ENCODE measurements around the gene RBP5. TPM values are rescaled to one million over a fixed set of nuclear protein-coding genes. Genes with fewer than 3 reads are reported as not detected.

The RBP5 gene
- total RNA-seq, 4 donors from 2014 or later, result not detected

DNA sequence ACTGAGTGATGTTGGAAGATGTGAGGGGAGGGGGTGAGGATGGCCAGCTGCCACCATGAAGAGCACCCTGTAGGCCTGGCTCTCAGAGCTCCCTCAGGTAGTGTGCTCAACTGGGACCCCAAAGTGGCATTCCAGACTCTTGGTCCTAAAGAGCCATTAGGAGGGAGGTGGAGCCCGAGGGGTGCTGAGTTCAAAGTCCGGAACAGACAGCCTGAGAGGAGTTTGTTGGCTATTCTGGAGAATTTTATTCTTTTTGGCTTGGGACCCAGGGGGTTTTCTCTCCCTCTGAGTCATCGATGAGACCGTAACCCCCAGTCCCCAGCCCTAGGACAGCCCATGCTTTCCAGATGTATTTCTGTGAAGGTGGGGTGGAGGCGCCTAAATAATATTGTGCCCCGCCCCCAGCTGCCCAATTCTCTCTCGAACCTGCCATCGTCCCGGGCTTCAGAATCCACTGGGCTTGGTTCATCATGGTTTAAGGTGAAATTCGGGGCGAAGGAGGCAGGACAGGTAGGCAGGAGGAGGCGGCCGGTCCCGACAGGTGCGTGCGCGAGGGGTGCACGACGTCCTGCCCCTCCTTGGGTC lies 690 bp upstream of the RBP5 start:
- in situ Hi-C loops (cut with MboI; ENCODE audit: low sequenced_read_pairs in 4 of 4) (no loop called here), intact Hi-C loops (cut with DNase I; ENCODE audit: low total_unique reads) (no loop called here)
- no peak for ATAC-seq
- H3K36me3 ChIP-seq, result no peaks in the 10 kb centered on the region
- H3K27me3 ChIP-seq, result peaks cover 16 to 31% (median 28%) of the 10 kb centered on the region in 3 donors
- no peak for TF ChIP-seq CTCF (IDR thresholded peaks at IDR 0.05 in 4 of 5, conservative IDR thresholded peaks at IDR 0.05 in 1 of 5)
- no peak for TF ChIP-seq POLR2A (IDR thresholded peaks at IDR 0.05)
- H3K27ac ChIP-seq, result peak overlapping the region in 3 of 4 donors; percentile 55 to 65 (median 61)
- H3K4me1 ChIP-seq, result peaks cover 17 to 18% of the 10 kb centered on the region in 2 donors
- no peaks in the 10 kb centered on the region for H3K9me3 ChIP-seq
- DNase-seq, result no peak
- peak overlapping the region; percentile 56 to 78 (median 62) for H3K4me3 ChIP-seq

DNA sequence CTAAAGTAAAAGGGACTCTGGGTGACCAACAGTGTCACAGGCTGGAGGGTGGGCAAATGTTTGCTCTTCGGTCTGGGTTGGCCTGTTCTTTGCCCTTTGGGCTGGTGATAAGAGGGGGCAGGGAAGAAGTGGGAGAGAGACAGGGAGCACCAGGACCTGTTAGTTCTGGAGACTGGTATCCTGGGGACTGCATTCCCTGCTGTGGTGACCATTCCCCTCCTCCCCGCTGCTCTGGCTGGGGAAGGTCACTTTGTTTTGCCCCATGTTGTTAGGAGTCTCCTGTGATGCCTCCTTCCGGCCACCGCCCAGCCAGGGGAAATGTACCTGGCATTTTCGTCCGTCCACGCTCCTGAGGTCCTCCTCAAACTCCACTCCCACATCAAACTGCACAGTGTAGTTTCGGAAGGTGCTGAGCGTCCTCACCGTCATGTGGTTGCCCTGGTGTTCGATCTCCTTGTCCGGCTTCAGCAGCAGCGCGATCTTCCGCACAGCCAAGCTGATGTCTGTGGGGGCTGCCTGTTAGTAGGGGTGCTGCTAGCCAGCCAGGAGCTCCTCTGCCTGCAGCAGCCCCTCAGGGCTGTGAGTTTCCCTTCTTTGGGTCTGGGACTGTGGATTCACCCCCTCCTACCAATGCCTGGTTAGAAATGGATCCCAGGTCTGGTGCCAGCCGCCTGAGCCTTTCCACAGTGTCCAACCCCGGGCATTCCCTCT lies 618 bp downstream of the RBP5 start:
- Histone ChIP-seq H3K27ac (no peak overlapping the region), H3K4me1 (peaks cover 20 to 22% of the 10 kb centered on the region in 2 donors), H3K9me3 (no peaks in the 10 kb centered on the region), H3K4me3 (no peak overlapping the region), H3K27me3 (peaks cover 16 to 31% (median 28%) of the 10 kb centered on the region in 3 donors), H3K36me3 (no peaks in the 10 kb centered on the region)
- intact Hi-C loops (cut with DNase I; ENCODE audit: low total_unique reads), result no loop called here
- no peak for TF ChIP-seq POLR2A (IDR thresholded peaks at IDR 0.05)
- TF ChIP-seq CTCF (IDR thresholded peaks at IDR 0.05 in 4 of 5, conservative IDR thresholded peaks at IDR 0.05 in 1 of 5), result no peak
- ATAC-seq (no peak), DNase-seq (no peak)
- in situ Hi-C loops (cut with MboI; ENCODE audit: low sequenced_read_pairs in 4 of 4), result no loop called here

GRCh38 chr12:7125632-7126227 lies 3.0 kb downstream of the RBP5 start:
- peaks cover 22 to 29% of the 10 kb centered on the region in 2 donors for H3K4me1 ChIP-seq
- H3K27me3 ChIP-seq, result peaks cover 16 to 29% (median 20%) of the 10 kb centered on the region in 3 donors
- no peak overlapping the region for H3K4me3 ChIP-seq
- H3K9me3 ChIP-seq, result no peaks in the 10 kb centered on the region
- H3K36me3 ChIP-seq, result no peaks in the 10 kb centered on the region
- no peak for ATAC-seq
- in situ Hi-C loops (cut with MboI; ENCODE audit: low sequenced_read_pairs in 4 of 4), result no loop called here
- no peak overlapping the region for H3K27ac ChIP-seq
- TF ChIP-seq CTCF (IDR thresholded peaks at IDR 0.05 in 4 of 5, conservative IDR thresholded peaks at IDR 0.05 in 1 of 5) (no peak), POLR2A (IDR thresholded peaks at IDR 0.05) (no peak)
- DNase-seq, result no peak
- intact Hi-C loops (cut with DNase I; ENCODE audit: low total_unique reads), result no loop called here

- TF ChIP-seq POLR2A (IDR thresholded peaks at IDR 0.05) (no peak), CTCF (IDR thresholded peaks at IDR 0.05 in 4 of 5, conservative IDR thresholded peaks at IDR 0.05 in 1 of 5) (no peak)
- Histone ChIP-seq H3K4me3 (no peak overlapping the region), H3K27me3 (peaks cover 4 to 13% (median 4%) of the 10 kb centered on the region in 3 donors), H3K4me1 (peaks cover 5 to 15% of the 10 kb centered on the region in 2 donors), H3K27ac (peak overlapping the region in 1 of 4 donors; percentile 33), H3K36me3 (no peaks in the 10 kb centered on the region), H3K9me3 (no peaks in the 10 kb centered on the region)
- DNase-seq, result no peak
- ATAC-seq, result no peak
- in situ Hi-C loops (cut with MboI; ENCODE audit: low sequenced_read_pairs in 4 of 4) (loop anchor here in 2 of 4 donors (25.0 kb wide), 2 partner anchors 187 to 212 kb away; partner anchors contain the start of genes ATN1 (in 1 of the 2), C12orf57 (in 1 of the 2), ENO2 (in 1 of the 2) and LRRC23 (in 1 of the 2)), intact Hi-C loops (cut with DNase I; ENCODE audit: low total_unique reads) (no loop called here)
These were observed 4.7 kb downstream of the RBP5 start for GRCh38 chr12:7123806-7124522.
